PC-9 (cell line): ENCODE data around the gene ZNF593OS. TPM values are rescaled to one million over a fixed set of nuclear protein-coding genes. Genes with fewer than 3 reads are reported as not detected.

Experiments
- BruUV-seq: library from RNA; stranded (reverse); fragments of 400-500 nt; replicated peaks from 2 replicates; lab custom pipeline; 2021; lab: Mats Ljungman, UMichigan
- CTCF ChIA-PET: fragments of 300-600 bp; sonication (Branson Sonifier 250); formaldehyde crosslinking; loops from one replicate; lab custom pipeline; 2022; ENCODE audit warnings: antibody characterized with exemption; lab: Charles Lee
- POLR2A ChIA-PET: fragments of 300-600 bp; sonication (Branson Sonifier 250); formaldehyde crosslinking; loops from one replicate; lab custom pipeline; 2022; ENCODE audit warnings: antibody characterized with exemption; ENCODE audit not compliant: unreplicated experiment; lab: Charles Lee
- DNase-seq, 2 experiments: peaks; one replicate each; pipeline versions ENCODE4 v3.0.0 to v3.0.0-alpha.2; 2015 to 2022; ENCODE audit warnings: mixed read lengths in 1 of 2
- H2AFZ ChIP-seq: fragments of 200-600 bp; sonication (generic); 2 replicates; pipeline ENCODE4 v1.8.1; 2017; ENCODE audit warnings: antibody characterized with exemption
- H3F3A ChIP-seq: fragments of 200-600 bp; sonication (generic); 2 replicates; pipeline ENCODE4 v1.8.1; 2017; ENCODE audit warnings: antibody characterized with exemption, mild to moderate bottlenecking, low read depth; ENCODE audit not compliant: insufficient read depth
- H3K27ac ChIP-seq: fragments of 200-600 bp; sonication (generic); 2 replicates; pipeline ENCODE4 v1.6.1; 2016; ENCODE audit warnings: mixed run types
- H3K27me3 ChIP-seq: fragments of 200-600 bp; sonication (generic); 2 replicates; pipeline ENCODE4 v1.6.1; 2016; ENCODE audit warnings: low read depth, mixed run types; ENCODE audit not compliant: insufficient read depth
- H3K36me3 ChIP-seq: fragments of 200-600 bp; sonication (generic); 2 replicates; pipeline ENCODE4 v1.6.1; 2016; ENCODE audit warnings: low read depth, mixed run types
- H3K4me1 ChIP-seq: fragments of 200-600 bp; sonication (generic); replicated peaks from 2 replicates; pipeline ENCODE4 v1.6.1; 2016; ENCODE audit warnings: mixed run types; ENCODE audit not compliant: insufficient read depth
- H3K4me2 ChIP-seq: fragments of 200-600 bp; sonication (generic); 2 replicates; pipeline ENCODE4 v1.6.1; 2017; ENCODE audit warnings: mixed run types
- H3K4me3 ChIP-seq: fragments of 200-600 bp; sonication (generic); 2 replicates; pipeline ENCODE4 v1.6.1; 2016; ENCODE audit warnings: mixed run types
- H3K79me2 ChIP-seq: fragments of 200-600 bp; sonication (generic); 2 replicates; pipeline ENCODE4 v1.6.1; 2017; ENCODE audit warnings: low read depth, mixed run types
- H3K9me2 ChIP-seq: fragments of 200-600 bp; sonication (generic); 2 replicates; pipeline ENCODE4 v1.8.1; 2017; ENCODE audit warnings: mild to moderate bottlenecking; ENCODE audit not compliant: insufficient read depth
- H3K9me3 ChIP-seq: fragments of 200-600 bp; sonication (generic); 2 replicates; pipeline ENCODE4 v1.8.1; 2016; ENCODE audit warnings: low read depth; ENCODE audit not compliant: insufficient read depth
- H4K20me1 ChIP-seq: fragments of 200-600 bp; sonication (generic); 2 replicates; pipeline ENCODE4 v1.8.1; 2017; ENCODE audit not compliant: insufficient read depth
- CTCF ChIP-seq: fragments of 200-600 bp; sonication (generic); conservative IDR thresholded peaks from 2 replicates; pipeline ENCODE4 v1.6.1; 2017; ENCODE audit warnings: mixed run types, antibody characterized with exemption, mild to moderate bottlenecking, moderate library complexity
- EZH2 ChIP-seq: fragments of 200-600 bp; sonication (generic); IDR thresholded peaks from 2 replicates; pipeline ENCODE4 v1.8.0; 2017; ENCODE audit warnings: antibody characterized with exemption, low read depth
- intact Hi-C: fragments of 100-400 bp; cut with micrococcal nuclease; formaldehyde crosslinking; loops from one replicate; pipeline ENCODE4 v1.10.0; 2022; ENCODE audit not compliant: unreplicated experiment
- total RNA-seq: library from RNA; stranded (reverse); gene quantifications from 2 replicates; pipeline ENCODE4 v1.2.3, GENCODE V29; 2021

The ZNF593OS gene
- total RNA-seq, 1 experiment from 2014 or later: not detected

- CTCF ChIA-PET: no interaction called here
- no TSS peak for BruUV-seq
- no peak overlapping the region for H2AFZ ChIP-seq
Measured at GRCh38 chr1:26158271-26158907, 13.2 kb downstream of the ZNF593OS start.

GRCh38 chr1:26156285-26157038, 15.2 kb downstream of the ZNF593OS start:
- no peak overlapping the region for H2AFZ ChIP-seq
- no peaks in the 10 kb centered on the region for H3F3A ChIP-seq
- H3K4me2 ChIP-seq: peak overlapping the region; percentile 46
- H4K20me1 ChIP-seq: no peaks in the 10 kb centered on the region
- DNase-seq: no peak
- H3K9me3 ChIP-seq: no peaks in the 10 kb centered on the region
- no peak for TF ChIP-seq EZH2
- no peaks in the 10 kb centered on the region for H3K36me3 ChIP-seq
- H3K9me2 ChIP-seq: no peaks in the 10 kb centered on the region
- CTCF ChIA-PET: interaction anchor here (1.0 kb wide), 1 partner anchor 13 kb away, joined by 3 read pairs; the partner anchor contains the start of gene ZNF593
- intact Hi-C loops: no loop called here
- peaks cover 6% of the 10 kb centered on the region; the same call in 1 of the 2 replicates for H3K27me3 ChIP-seq
- H3K4me3 ChIP-seq: no peak overlapping the region
- BruUV-seq: no TSS peak
- no peaks in the 10 kb centered on the region; the same call in 1 of the 2 replicates for H3K4me1 ChIP-seq
- no peak overlapping the region for H3K27ac ChIP-seq
- H3K79me2 ChIP-seq: no peaks in the 10 kb centered on the region
- POLR2A ChIA-PET: interaction anchor here (0.6 kb wide), 1 partner anchor 117 kb away, joined by 3 read pairs; no protein-coding TSS in a partner anchor

More at GRCh38 chr1:26158271-26158907, 13.2 kb downstream of the ZNF593OS start:
- H3K4me3 ChIP-seq: no peak overlapping the region
- no peaks in the 10 kb centered on the region; the same call in 1 of the 2 replicates for H3F3A ChIP-seq
- no peaks in the 10 kb centered on the region for H3K9me2 ChIP-seq
- H3K4me2 ChIP-seq: no peak overlapping the region
- intact Hi-C loops: no loop called here
- H3K27me3 ChIP-seq: peaks cover 18% of the 10 kb centered on the region
- no peaks in the 10 kb centered on the region for H3K79me2 ChIP-seq
- no peaks in the 10 kb centered on the region for H3K9me3 ChIP-seq
- H3K36me3 ChIP-seq: no peaks in the 10 kb centered on the region
- H3K4me1 ChIP-seq: no peaks in the 10 kb centered on the region; the same call in 1 of the 2 replicates
- DNase-seq: no peak
- TF ChIP-seq CTCF (no peak), EZH2 (no peak)
- H4K20me1 ChIP-seq: no peaks in the 10 kb centered on the region
- H3K27ac ChIP-seq: no peak overlapping the region
- POLR2A ChIA-PET: no interaction called here

- no peaks in the 10 kb centered on the region for H3K79me2 ChIP-seq
- TF ChIP-seq CTCF: no peak
- no peak for TF ChIP-seq EZH2
- no TSS peak for BruUV-seq
- intact Hi-C loops: no loop called here
- H3K4me2 ChIP-seq: no peak overlapping the region
- no peak overlapping the region for H2AFZ ChIP-seq
- no peaks in the 10 kb centered on the region; the same call in 1 of the 2 replicates for H3K4me1 ChIP-seq
- DNase-seq: no peak
- no peaks in the 10 kb centered on the region for H3F3A ChIP-seq
- H3K9me2 ChIP-seq: no peaks in the 10 kb centered on the region
- H3K9me3 ChIP-seq: no peaks in the 10 kb centered on the region
- no peaks in the 10 kb centered on the region for H3K36me3 ChIP-seq
- no peaks in the 10 kb centered on the region for H3K27me3 ChIP-seq
- CTCF ChIA-PET: interaction anchor here (1.0 kb wide), 1 partner anchor 14 kb away, joined by 3 read pairs; the partner anchor contains the start of gene ZNF593
- POLR2A ChIA-PET: no interaction called here
- no peak overlapping the region for H3K27ac ChIP-seq
- no peak overlapping the region for H3K4me3 ChIP-seq
- no peaks in the 10 kb centered on the region for H4K20me1 ChIP-seq
Measured at GRCh38 chr1:26155370-26156284, 16.0 kb downstream of the ZNF593OS start.
